Measurements from ENCODE around the gene FAM131B.
"Not testable (repeated sequence)": the region's sequence is repeated elsewhere in the genome, so short reads cannot be mapped to it uniquely, and the experiment has no call there.

The FAM131B gene

GRCh38 chr7:143394777-143395176, 32.3 kb upstream of the FAM131B start:
- DNase-seq, result no peak

- DNase-seq, result no peak
Observed at GRCh38 chr7:143394068-143394467, 31.6 kb upstream of the FAM131B start.

- no peak for DNase-seq
Observed at GRCh38 chr7:143393267-143394041, 30.9 kb upstream of the FAM131B start.

GRCh38 chr7:143392875-143393266, 30.4 kb upstream of the FAM131B start:
- DNase-seq, result no peak

- not testable (repeated sequence) for DNase-seq
Observed at GRCh38 chr7:143392427-143392826, 29.9 kb upstream of the FAM131B start.

- DNase-seq, result no peak
Observed at GRCh38 chr7:143391462-143392404, 29.2 kb upstream of the FAM131B start.

GRCh38 chr7:143390773-143391317, 28.3 kb upstream of the FAM131B start:
- no peak for DNase-seq

GRCh38 chr7:143390104-143390772, 27.7 kb upstream of the FAM131B start:
- DNase-seq, result no peak

- no peak for DNase-seq
Observed at GRCh38 chr7:143389316-143390103, 27.0 kb upstream of the FAM131B start.

GRCh38 chr7:143388491-143389101, 26.1 kb upstream of the FAM131B start:
- no peak for DNase-seq

GRCh38 chr7:143388051-143388450, 25.5 kb upstream of the FAM131B start:
- DNase-seq, result no peak

- no peak for DNase-seq
Observed at GRCh38 chr7:143387156-143387975, 24.9 kb upstream of the FAM131B start.

GRCh38 chr7:143385891-143386781, 23.6 kb upstream of the FAM131B start:
- peak; percentile 55 to 71 for DNase-seq

- DNase-seq, result no peak
Observed at GRCh38 chr7:143384661-143385631, 22.4 kb upstream of the FAM131B start.

- no peak for DNase-seq
Observed at GRCh38 chr7:143384148-143384547, 21.6 kb upstream of the FAM131B start.

- no peak for DNase-seq
Observed at GRCh38 chr7:143383642-143383957, 21.1 kb upstream of the FAM131B start.

GRCh38 chr7:143382791-143383641, 20.5 kb upstream of the FAM131B start:
- DNase-seq, result no peak
